ENCODE data around the gene ATP2C1.
"Not testable (repeated sequence)": the region's sequence is repeated elsewhere in the genome, so short reads cannot be mapped to it uniquely, and the experiment has no call there.

Gene ATP2C1

GRCh38 chr3:130857336-130858026, 36.4 kb upstream of the ATP2C1 start:
- TF ChIP-seq MYC (IDR thresholded peaks at IDR 0.05; ENCODE audit: low read depth, low read length): no peak
- no peak for TF ChIP-seq CTCF (IDR thresholded peaks at IDR 0.05; ENCODE audit: low read depth, low read length)
- TF ChIP-seq POLR2A (IDR thresholded peaks at IDR 0.05; ENCODE audit: extremely low read depth, insufficient read length): no peak
- TF ChIP-seq MAX (IDR thresholded peaks at IDR 0.05; ENCODE audit: low read depth, low read length): no peak

GRCh38 chr3:130862130-130862529, 31.8 kb upstream of the ATP2C1 start:
- not testable (repeated sequence) for DNase-seq (ENCODE audit: low read depth); H3K4me3 ChIP-seq (ENCODE audit: low read depth, low read length)

More at GRCh38 chr3:130857336-130858026, 36.4 kb upstream of the ATP2C1 start:
- peak; percentile 77 for DNase-seq (ENCODE audit: low read depth)
- H3K4me3 ChIP-seq (ENCODE audit: low read depth, low read length): no peak overlapping the region

- TF ChIP-seq MAX (IDR thresholded peaks at IDR 0.05; ENCODE audit: low read depth, low read length) (no peak), MYC (IDR thresholded peaks at IDR 0.05; ENCODE audit: low read depth, low read length) (no peak), POLR2A (IDR thresholded peaks at IDR 0.05; ENCODE audit: extremely low read depth, insufficient read length) (no peak), CTCF (IDR thresholded peaks at IDR 0.05; ENCODE audit: low read depth, low read length) (no peak)
- no peak for DNase-seq (ENCODE audit: low read depth)
Measured at GRCh38 chr3:130865489-130865888, 28.4 kb upstream of the ATP2C1 start.

GRCh38 chr3:130866327-130866726, 27.6 kb upstream of the ATP2C1 start:
- no peak for DNase-seq (ENCODE audit: low read depth)

More at GRCh38 chr3:130865489-130865888, 28.4 kb upstream of the ATP2C1 start:
- no peak overlapping the region for H3K4me3 ChIP-seq (ENCODE audit: low read depth, low read length)

GRCh38 chr3:130870423-130870822, 23.5 kb upstream of the ATP2C1 start:
- DNase-seq (ENCODE audit: low read depth): no peak
- TF ChIP-seq MYC (IDR thresholded peaks at IDR 0.05; ENCODE audit: low read depth, low read length) (no peak), POLR2A (IDR thresholded peaks at IDR 0.05; ENCODE audit: extremely low read depth, insufficient read length) (no peak), CTCF (IDR thresholded peaks at IDR 0.05; ENCODE audit: low read depth, low read length) (no peak), MAX (IDR thresholded peaks at IDR 0.05; ENCODE audit: low read depth, low read length) (no peak)
- H3K4me3 ChIP-seq (ENCODE audit: low read depth, low read length): no peak overlapping the region

More at GRCh38 chr3:130866327-130866726, 27.6 kb upstream of the ATP2C1 start:
- TF ChIP-seq MAX (IDR thresholded peaks at IDR 0.05; ENCODE audit: low read depth, low read length): no peak
- no peak for TF ChIP-seq MYC (IDR thresholded peaks at IDR 0.05; ENCODE audit: low read depth, low read length)
- TF ChIP-seq CTCF (IDR thresholded peaks at IDR 0.05; ENCODE audit: low read depth, low read length): no peak
- TF ChIP-seq POLR2A (IDR thresholded peaks at IDR 0.05; ENCODE audit: extremely low read depth, insufficient read length): no peak
- no peak overlapping the region for H3K4me3 ChIP-seq (ENCODE audit: low read depth, low read length)

GRCh38 chr3:130876594-130876993, 17.3 kb upstream of the ATP2C1 start:
- no peak for TF ChIP-seq MYC (IDR thresholded peaks at IDR 0.05; ENCODE audit: low read depth, low read length)
- TF ChIP-seq CTCF (IDR thresholded peaks at IDR 0.05; ENCODE audit: low read depth, low read length): no peak
- no peak for TF ChIP-seq POLR2A (IDR thresholded peaks at IDR 0.05; ENCODE audit: extremely low read depth, insufficient read length)
- no peak for TF ChIP-seq MAX (IDR thresholded peaks at IDR 0.05; ENCODE audit: low read depth, low read length)
- H3K4me3 ChIP-seq (ENCODE audit: low read depth, low read length): no peak overlapping the region
- DNase-seq (ENCODE audit: low read depth): no peak

Measured in NB4 (cell line).